C4-2B (cell line): ENCODE results near the gene NUP210.

Experiments used
- ZFX ChIP-seq: fragments of 450-650 bp; IDR thresholded peaks from 2 replicates; pipeline ENCODE4 v1.6.1; 2017
- TF ChIP-seq, protein P1 (sequence below): fragments of 450-650 bp; conservative IDR thresholded peaks from 2 replicates; pipeline ENCODE4 v1.5.1; 2017; ENCODE audit warnings: mild to moderate bottlenecking

DNA sequence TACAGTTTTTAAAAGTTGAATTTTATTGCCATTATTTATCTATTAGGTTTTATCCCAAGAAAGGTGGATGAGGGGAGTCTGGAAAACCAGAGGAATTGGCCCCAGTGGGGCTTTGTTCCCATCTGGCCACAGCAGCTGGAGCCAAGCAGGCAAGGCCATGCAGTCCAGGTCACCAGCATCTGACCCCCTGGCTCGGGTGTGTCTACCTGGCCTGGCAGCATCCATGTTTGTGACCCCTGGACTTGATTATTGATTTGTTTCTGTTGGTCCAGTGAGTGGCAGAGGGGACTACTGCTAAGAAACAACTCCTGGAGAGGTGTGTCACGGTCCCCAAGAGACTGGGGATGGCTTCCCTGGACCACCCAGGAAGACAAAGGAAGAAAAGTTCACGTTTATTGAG is 111.1 kb downstream of the NUP210 start:
- TF ChIP-seq, protein P1, sequence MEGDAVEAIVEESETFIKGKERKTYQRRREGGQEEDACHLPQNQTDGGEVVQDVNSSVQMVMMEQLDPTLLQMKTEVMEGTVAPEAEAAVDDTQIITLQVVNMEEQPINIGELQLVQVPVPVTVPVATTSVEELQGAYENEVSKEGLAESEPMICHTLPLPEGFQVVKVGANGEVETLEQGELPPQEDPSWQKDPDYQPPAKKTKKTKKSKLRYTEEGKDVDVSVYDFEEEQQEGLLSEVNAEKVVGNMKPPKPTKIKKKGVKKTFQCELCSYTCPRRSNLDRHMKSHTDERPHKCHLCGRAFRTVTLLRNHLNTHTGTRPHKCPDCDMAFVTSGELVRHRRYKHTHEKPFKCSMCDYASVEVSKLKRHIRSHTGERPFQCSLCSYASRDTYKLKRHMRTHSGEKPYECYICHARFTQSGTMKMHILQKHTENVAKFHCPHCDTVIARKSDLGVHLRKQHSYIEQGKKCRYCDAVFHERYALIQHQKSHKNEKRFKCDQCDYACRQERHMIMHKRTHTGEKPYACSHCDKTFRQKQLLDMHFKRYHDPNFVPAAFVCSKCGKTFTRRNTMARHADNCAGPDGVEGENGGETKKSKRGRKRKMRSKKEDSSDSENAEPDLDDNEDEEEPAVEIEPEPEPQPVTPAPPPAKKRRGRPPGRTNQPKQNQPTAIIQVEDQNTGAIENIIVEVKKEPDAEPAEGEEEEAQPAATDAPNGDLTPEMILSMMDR = no peak
- TF ChIP-seq ZFX = no peak
